ENCODE results near the gene MAP3K2.

MAP3K2 gene

GRCh38 chr2:127408004-127408806, 20.4 kb upstream of the MAP3K2 start:
- DNase-seq (ENCODE audit: low read depth in 2 of 3, low spot score in 2 of 3): peak; percentile 57 to 82 (median 69)

DNA sequence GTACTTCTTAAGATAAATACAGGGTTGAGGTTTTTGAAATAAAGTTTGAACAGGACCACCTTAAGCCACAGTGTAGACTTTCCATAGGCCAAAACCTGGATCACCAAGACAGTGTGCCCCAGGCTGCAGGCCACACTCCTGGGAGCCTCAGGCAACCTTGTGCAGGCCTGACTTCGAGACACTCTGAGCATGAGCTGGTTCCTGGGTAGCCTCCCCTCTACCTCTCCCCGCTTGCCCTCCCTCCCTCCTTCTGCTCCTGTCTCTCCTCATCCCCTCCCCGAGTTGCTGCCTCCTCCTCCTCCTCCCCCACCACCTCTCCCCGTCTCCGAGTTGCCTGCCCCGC, 19.9 kb upstream of the MAP3K2 start:
- DNase-seq (ENCODE audit: low read depth in 2 of 3, low spot score in 2 of 3): no peak

DNA sequence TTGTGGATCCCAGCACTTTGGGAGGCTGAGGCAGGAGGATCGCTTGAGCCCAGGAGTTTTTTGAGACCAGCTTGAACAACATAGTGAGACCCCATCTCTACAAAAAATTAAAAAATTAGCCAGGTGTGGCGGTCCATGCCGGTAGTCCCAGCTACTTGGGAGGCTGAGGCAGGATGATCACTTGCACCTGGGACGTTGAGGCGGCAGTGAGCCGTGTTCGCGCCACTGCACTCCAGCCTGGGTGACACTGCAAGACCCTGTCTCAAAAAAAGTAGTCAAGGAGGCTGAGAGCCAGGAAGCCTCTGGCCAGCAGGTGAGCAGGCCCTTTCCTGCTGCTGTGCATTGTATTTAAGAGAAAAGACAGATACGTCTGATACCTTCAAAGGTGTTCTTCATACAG, 19.3 kb upstream of the MAP3K2 start:
- DNase-seq (ENCODE audit: low read depth in 2 of 3, low spot score in 2 of 3): no peak

GRCh38 chr2:127406454-127406853, 18.7 kb upstream of the MAP3K2 start:
- no peak for DNase-seq (ENCODE audit: low read depth in 2 of 3, low spot score in 2 of 3)

GRCh38 chr2:127405255-127405610, 17.5 kb upstream of the MAP3K2 start:
- DNase-seq (ENCODE audit: low read depth in 2 of 3, low spot score in 2 of 3): no peak

GRCh38 chr2:127404466-127405254, 16.9 kb upstream of the MAP3K2 start:
- DNase-seq (ENCODE audit: low read depth in 2 of 3, low spot score in 2 of 3): no peak

DNA sequence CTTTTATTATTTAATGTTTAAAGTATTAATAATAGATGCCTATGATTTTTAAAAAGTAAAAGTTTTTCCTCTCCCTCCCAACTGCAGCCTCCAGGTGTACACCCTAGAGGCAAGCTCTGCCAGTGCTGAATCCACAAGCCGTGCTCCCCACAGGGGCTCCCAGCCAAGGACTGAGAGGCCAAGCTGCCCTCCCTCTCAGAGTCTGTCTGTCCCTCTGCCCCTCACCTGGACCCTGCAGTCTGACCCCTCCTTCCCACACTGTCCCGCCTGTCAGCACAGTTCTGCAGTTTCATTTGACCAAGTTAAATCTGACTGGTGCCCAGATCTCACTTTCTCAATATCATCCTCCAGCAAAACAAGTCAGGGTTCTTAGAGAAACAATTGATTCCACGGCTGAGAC, 15.7 kb upstream of the MAP3K2 start:
- no peak for DNase-seq (ENCODE audit: low read depth in 2 of 3, low spot score in 2 of 3)

GRCh38 chr2:127401757-127402695, 14.3 kb upstream of the MAP3K2 start:
- DNase-seq (ENCODE audit: low read depth in 2 of 3, low spot score in 2 of 3): no peak

DNA sequence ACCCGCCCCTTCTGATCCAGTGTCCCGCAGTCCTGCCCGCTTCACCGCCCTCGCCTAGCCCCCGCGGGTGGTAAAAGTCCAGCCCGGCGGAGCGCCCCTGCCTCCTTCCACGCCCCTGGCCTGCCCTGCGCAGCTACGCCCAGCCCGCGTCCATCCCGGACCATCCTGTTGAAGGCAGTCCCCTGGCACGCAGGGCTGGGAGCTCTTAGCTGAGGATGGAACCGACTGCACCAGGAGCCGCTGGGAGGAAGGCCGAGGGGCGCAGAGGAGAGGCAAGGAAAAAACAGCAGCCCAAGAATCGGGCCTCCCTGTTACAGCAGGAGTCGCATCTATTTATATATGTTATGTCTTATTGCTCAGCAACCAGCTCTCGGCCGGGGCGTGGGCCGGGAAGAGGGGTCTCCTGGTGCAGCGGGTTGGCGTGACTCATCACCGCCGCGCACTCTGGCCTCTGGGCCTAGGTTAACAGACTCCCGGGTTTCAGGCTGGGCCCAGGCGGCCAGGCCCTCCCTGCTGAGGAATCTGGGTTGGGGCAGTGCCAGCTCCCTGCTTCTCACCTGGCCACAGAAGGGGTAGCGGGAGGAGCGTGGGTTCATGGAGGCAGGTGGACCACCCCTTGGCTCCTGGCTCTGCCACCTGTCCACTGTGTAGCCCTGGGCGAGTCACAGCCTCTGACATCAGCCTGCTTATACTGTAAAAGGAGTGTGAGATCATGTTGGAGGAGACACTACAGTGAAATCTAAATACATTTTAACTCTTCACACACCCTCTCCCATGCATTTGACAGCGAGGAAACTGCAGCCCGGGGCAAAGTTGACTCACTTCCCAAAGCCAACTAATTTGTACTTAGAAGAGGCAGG, 13.4 kb upstream of the MAP3K2 start:
- DNase-seq (ENCODE audit: low read depth in 2 of 3, low spot score in 2 of 3): no peak

DNA sequence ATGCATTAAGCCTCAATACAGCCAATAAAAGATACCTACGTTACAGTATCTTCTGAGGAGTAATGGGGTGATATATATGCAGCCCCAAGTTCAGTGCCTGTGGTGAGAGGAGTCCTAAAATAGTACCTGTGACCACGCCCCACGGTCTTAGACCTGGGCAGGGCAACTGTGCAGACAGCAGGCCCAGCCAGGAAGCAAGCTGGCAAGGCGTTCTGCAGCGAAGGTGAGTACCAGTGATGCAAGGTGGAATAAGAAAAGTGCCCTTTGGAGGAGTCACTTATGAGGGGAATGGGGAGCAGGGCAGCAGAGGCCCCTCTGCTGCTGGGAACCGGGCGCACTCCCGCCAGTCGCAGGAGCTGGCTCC, 12.7 kb upstream of the MAP3K2 start:
- no peak for DNase-seq (ENCODE audit: low read depth in 2 of 3, low spot score in 2 of 3)

DNA sequence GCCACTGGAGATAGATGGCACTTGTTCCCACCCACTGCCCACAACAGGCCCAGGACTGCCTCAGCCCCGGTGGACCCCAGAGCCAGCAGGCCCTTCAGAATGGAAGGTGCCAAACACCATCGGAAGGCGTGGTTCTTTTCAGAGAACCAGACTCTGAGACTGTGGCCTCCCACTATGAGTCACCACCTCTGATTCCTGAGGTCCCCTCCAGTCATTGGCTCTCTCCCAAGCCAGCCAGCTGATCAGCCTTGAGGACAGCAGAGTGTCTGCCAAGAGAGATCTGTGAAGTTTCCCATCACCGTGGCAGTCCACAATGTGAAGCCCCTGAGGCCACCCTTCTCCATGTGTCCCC, 10.4 kb upstream of the MAP3K2 start:
- DNase-seq (ENCODE audit: low read depth in 2 of 3, low spot score in 2 of 3): no peak

- no peak for DNase-seq (ENCODE audit: low read depth in 2 of 3, low spot score in 2 of 3)
These were observed 9.9 kb upstream of the MAP3K2 start for GRCh38 chr2:127397568-127398238.

DNA sequence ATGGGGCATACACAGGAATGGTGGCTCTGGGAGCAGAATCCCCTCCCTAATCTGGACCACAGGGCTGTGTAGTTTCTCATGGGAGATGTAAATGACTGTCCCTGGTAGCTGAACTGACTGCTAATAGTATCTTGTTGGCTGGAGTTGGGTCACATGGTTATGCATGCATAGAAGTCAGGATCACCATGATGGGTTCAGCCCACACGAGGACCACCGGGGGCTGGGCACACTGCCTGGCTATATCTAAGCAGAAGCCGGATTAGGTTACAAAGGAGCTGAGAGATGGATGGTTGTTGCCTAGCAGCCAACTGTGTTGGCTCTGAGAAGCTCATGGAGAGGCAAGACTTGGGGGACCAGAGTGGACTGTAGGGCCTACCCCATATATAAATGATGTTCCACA, 6.7 kb upstream of the MAP3K2 start:
- no peak for DNase-seq (ENCODE audit: low read depth in 2 of 3, low spot score in 2 of 3)

- DNase-seq (ENCODE audit: low read depth in 2 of 3, low spot score in 2 of 3): no peak
These were observed 5.2 kb upstream of the MAP3K2 start for GRCh38 chr2:127392828-127393578.

- no peak for DNase-seq (ENCODE audit: low read depth in 2 of 3, low spot score in 2 of 3)
These were observed 4.5 kb upstream of the MAP3K2 start for GRCh38 chr2:127392133-127392827.

DNA sequence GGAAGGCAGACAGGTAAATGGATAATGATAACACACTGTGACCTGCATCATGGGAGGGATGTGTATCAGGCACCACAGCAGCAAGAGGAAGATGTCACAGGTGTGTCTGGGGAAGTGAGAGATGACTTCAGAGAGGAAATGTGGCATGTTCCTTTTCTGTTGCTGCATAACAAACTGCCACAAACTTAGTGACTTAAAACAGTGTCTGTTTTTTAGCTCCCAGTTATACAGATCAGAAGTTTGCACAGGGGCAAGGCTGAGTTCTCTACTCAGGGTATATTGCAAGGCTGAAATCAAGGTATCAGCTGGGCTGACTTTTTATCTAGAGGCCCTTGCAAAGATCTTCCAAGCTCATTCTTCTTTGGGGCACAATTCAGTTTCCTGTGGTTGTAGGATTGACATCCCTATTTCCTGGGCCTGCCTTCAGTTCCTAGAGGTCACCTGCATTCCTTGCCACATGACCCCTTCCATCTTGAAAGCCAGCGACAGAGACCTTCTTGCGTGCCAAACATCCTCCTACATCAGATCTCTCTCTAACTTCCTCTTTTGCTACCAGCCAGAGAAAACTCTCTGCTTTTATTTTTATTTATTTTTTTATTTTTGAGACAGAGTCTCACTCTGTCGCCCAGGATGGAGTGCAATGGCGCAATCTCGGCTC, 2.1 kb upstream of the MAP3K2 start:
- DNase-seq (ENCODE audit: low read depth in 2 of 3, low spot score in 2 of 3): no peak

GRCh38 chr2:127388423-127389164, 819 bp upstream of the MAP3K2 start:
- no peak for DNase-seq (ENCODE audit: low read depth in 2 of 3, low spot score in 2 of 3)

Data from activated CD8-positive, alpha-beta memory T cell treated with anti-CD3 and anti-CD28 coated beads for 48 hours (primary cell).